Mesenchymal stem cell (in vitro differentiated cells and primary cell): ENCODE measurements around the gene PDE12.

ENCODE experiments used
- DNase-seq: peaks from one replicate; pipeline ENCODE4 v3.0.0-alpha.2; 2013
- H2AFZ ChIP-seq: one replicate; pipeline ENCODE4 v1.6.1; 2013; ENCODE audit warnings: low read depth, mild to moderate bottlenecking, control low read depth, inconsistent platforms, low read length, moderate library complexity
- H2AK5ac ChIP-seq: 2 replicates; pipeline ENCODE4 v1.6.1; 2013; ENCODE audit warnings: low read length, moderate library complexity, mild to moderate bottlenecking, inconsistent platforms; ENCODE audit not compliant: severe bottlenecking
- H2BK120ac ChIP-seq: one replicate; pipeline ENCODE4 v1.6.1; 2013; ENCODE audit warnings: low read depth, mild to moderate bottlenecking, inconsistent platforms, low read length, moderate library complexity
- H2BK12ac ChIP-seq, 2 experiments: one replicate each; pipeline ENCODE4 v1.6.1; 2013; ENCODE audit warnings: inconsistent platforms in 2 of 2, low read length in 2 of 2, mild to moderate bottlenecking in 2 of 2, moderate library complexity in 2 of 2, control low read depth in 1 of 2
- H2BK15ac ChIP-seq: one replicate; pipeline ENCODE4 v1.6.1; 2013; ENCODE audit warnings: mild to moderate bottlenecking, low read depth, inconsistent platforms; ENCODE audit not compliant: poor library complexity, severe bottlenecking
- H2BK5ac ChIP-seq: 2 replicates; pipeline ENCODE4 v1.6.1; 2013; ENCODE audit warnings: low read depth, mild to moderate bottlenecking, low read length, control low read depth, inconsistent platforms; ENCODE audit not compliant: poor library complexity, severe bottlenecking
- H3K14ac ChIP-seq, 2 experiments: one replicate each; pipeline ENCODE4 v1.6.1; 2013; ENCODE audit warnings: inconsistent platforms in 2 of 2, low read length in 2 of 2, control low read depth in 1 of 2, mild to moderate bottlenecking in 1 of 2, moderate library complexity in 1 of 2
- H3K18ac ChIP-seq, 2 experiments: one replicate each; pipeline ENCODE4 v1.6.1; 2013; ENCODE audit warnings: inconsistent platforms in 2 of 2, low read length in 2 of 2, control low read depth in 1 of 2, low read depth in 1 of 2, mild to moderate bottlenecking in 1 of 2
- H3K23ac ChIP-seq, 2 experiments: one replicate each; pipeline ENCODE4 v1.6.1; 2013; ENCODE audit warnings: inconsistent platforms in 2 of 2, low read length in 2 of 2, mild to moderate bottlenecking in 2 of 2, moderate library complexity in 2 of 2, control low read depth in 1 of 2
- H3K27ac ChIP-seq: 2 replicates; pipeline ENCODE4 v1.5.1; 2013; ENCODE audit warnings: mild to moderate bottlenecking, moderate library complexity, low read length, control low read depth, inconsistent platforms; ENCODE audit not compliant: poor library complexity, severe bottlenecking
- H3K27me3 ChIP-seq, 2 experiments: 2 replicates each; pipeline versions ENCODE4 v1.6.1 to v1.7.0; 2013; ENCODE audit warnings: low read length in 2 of 2, mild to moderate bottlenecking in 2 of 2, moderate library complexity in 2 of 2, control low read depth in 1 of 2, inconsistent platforms in 1 of 2; ENCODE audit not compliant: control insufficient read depth in 1 of 2, insufficient read depth in 1 of 2
- H3K36me3 ChIP-seq, 2 experiments: 2 replicates each; pipeline versions ENCODE4 v1.6.1 to v1.7.0; 2013; ENCODE audit warnings: low read length in 2 of 2, control low read depth in 1 of 2, inconsistent platforms in 1 of 2, low read depth in 1 of 2, mild to moderate bottlenecking in 1 of 2; ENCODE audit not compliant: insufficient read depth in 2 of 2, control insufficient read depth in 1 of 2
- H3K4ac ChIP-seq, 2 experiments: one replicate each; pipeline ENCODE4 v1.6.1; 2013; ENCODE audit warnings: inconsistent platforms in 2 of 2, low read length in 2 of 2, mild to moderate bottlenecking in 2 of 2, moderate library complexity in 2 of 2, control low read depth in 1 of 2, low read depth in 1 of 2
- H3K4me1 ChIP-seq: 2 replicates; pipeline ENCODE4 v1.6.1; 2013; ENCODE audit warnings: low read depth, low read length, control low read depth; ENCODE audit not compliant: control insufficient read depth, insufficient read depth
- H3K4me2 ChIP-seq: 2 replicates; pipeline ENCODE4 v1.6.1; 2013; ENCODE audit warnings: low read length, mild to moderate bottlenecking, inconsistent platforms; ENCODE audit not compliant: poor library complexity, severe bottlenecking
- H3K4me3 ChIP-seq, 2 experiments: 2 replicates each; pipeline versions ENCODE4 v1.5.1 to v1.7.0; 2013; ENCODE audit warnings: low read length in 2 of 2, mild to moderate bottlenecking in 2 of 2, control low read depth in 1 of 2, low read depth in 1 of 2; ENCODE audit not compliant: insufficient read depth in 1 of 2
- H3K79me1 ChIP-seq: replicated peaks from 2 replicates; pipeline ENCODE4 v1.6.1; 2013; ENCODE audit warnings: mild to moderate bottlenecking, control low read depth, low read length, inconsistent platforms; ENCODE audit not compliant: poor library complexity, severe bottlenecking
- H3K9ac ChIP-seq: 2 replicates; pipeline ENCODE4 v1.7.0; 2013; ENCODE audit warnings: mild to moderate bottlenecking, low read length, moderate library complexity
- H3K9me3 ChIP-seq: 2 replicates; pipeline ENCODE4 v1.7.0; 2013; ENCODE audit warnings: mild to moderate bottlenecking, low read length; ENCODE audit not compliant: control insufficient read depth
- H4K8ac ChIP-seq: one replicate; pipeline ENCODE4 v1.6.1; 2013; ENCODE audit warnings: inconsistent platforms, mild to moderate bottlenecking, low read length, moderate library complexity
- H4K91ac ChIP-seq: one replicate; pipeline ENCODE4 v1.6.1; 2013; ENCODE audit warnings: mild to moderate bottlenecking, low read length, inconsistent platforms
- WGBS: methylation state at CpG from one replicate; pipeline ENCODE4 v1.1.7; 2013; ENCODE audit warnings: mixed read lengths; 5-methylcytosine and 5-hydroxymethylcytosine counted together

The PDE12 gene

GRCh38 chr3:57587905-57588304 lies 31.8 kb downstream of the PDE12 start:
- H2AFZ ChIP-seq, result no peak overlapping the region
- peaks cover 14% of the 10 kb centered on the region for H3K4me1 ChIP-seq
- no peaks in the 10 kb centered on the region for H3K27me3 ChIP-seq
- H3K23ac ChIP-seq, result no peak overlapping the region
- no peak overlapping the region for H4K91ac ChIP-seq
- no peak overlapping the region for H2BK12ac ChIP-seq
- no peak overlapping the region for H2BK15ac ChIP-seq
- no peak overlapping the region for H3K18ac ChIP-seq
- H4K8ac ChIP-seq, result no peak overlapping the region
- H3K9ac ChIP-seq, result peak overlapping the region; percentile 11
- no peaks in the 10 kb centered on the region for H3K9me3 ChIP-seq
- no peak overlapping the region for H2BK5ac ChIP-seq
- H3K79me1 ChIP-seq, result no peaks in the 10 kb centered on the region
- 97% methylated on average over 1 of the region's 2 CpGs for WGBS
- H3K14ac ChIP-seq, result no peak overlapping the region
- no peak overlapping the region for H2AK5ac ChIP-seq
- no peak overlapping the region for H3K4ac ChIP-seq
- no peak overlapping the region for H3K4me3 ChIP-seq
- H3K4me2 ChIP-seq, result no peak overlapping the region
- no peak for DNase-seq
- no peak overlapping the region for H3K27ac ChIP-seq
- H3K36me3 ChIP-seq, result peaks cover 25 to 46% of the 10 kb centered on the region in 2 experiments
- H2BK120ac ChIP-seq, result no peak overlapping the region

GRCh38 chr3:57592306-57592705 lies 36.2 kb downstream of the PDE12 start:
- Histone ChIP-seq H3K9ac (peak overlapping the region; percentile 100), H3K27me3 (no peaks in the 10 kb centered on the region), H3K27ac (no peak overlapping the region), H2BK120ac (no peak overlapping the region), H4K91ac (no peak overlapping the region), H3K9me3 (no peaks in the 10 kb centered on the region), H2BK12ac (no peak overlapping the region), H2BK15ac (no peak overlapping the region), H2BK5ac (no peak overlapping the region), H3K4me1 (peaks cover 14% of the 10 kb centered on the region), H3K36me3 (peaks cover 22 to 39% of the 10 kb centered on the region in 2 experiments), H3K14ac (no peak overlapping the region), H3K4ac (no peak overlapping the region), H3K23ac (no peak overlapping the region), H2AK5ac (no peak overlapping the region), H3K4me2 (peak overlapping the region; percentile 11), H4K8ac (no peak overlapping the region), H2AFZ (no peak overlapping the region), H3K18ac (no peak overlapping the region), H3K4me3 (peak overlapping the region in 1 of 2 experiments; percentile 99), H3K79me1 (no peaks in the 10 kb centered on the region)
- no peak for DNase-seq
- 81% methylated on average over 6 of the region's 6 CpGs for WGBS

- Histone ChIP-seq H3K18ac (no peak overlapping the region), H2AFZ (no peak overlapping the region), H3K27me3 (no peaks in the 10 kb centered on the region), H3K4me3 (peak overlapping the region in 1 of 2 experiments; percentile 99), H2BK120ac (no peak overlapping the region), H3K23ac (no peak overlapping the region), H3K27ac (no peak overlapping the region), H3K4ac (no peak overlapping the region), H4K8ac (no peak overlapping the region), H2BK15ac (no peak overlapping the region), H3K4me1 (peaks cover 13% of the 10 kb centered on the region), H2BK12ac (no peak overlapping the region), H3K9me3 (no peaks in the 10 kb centered on the region), H2AK5ac (no peak overlapping the region), H2BK5ac (no peak overlapping the region), H3K4me2 (peak overlapping the region; percentile 62), H3K36me3 (peaks cover 15 to 30% of the 10 kb centered on the region in 2 experiments), H3K14ac (no peak overlapping the region), H4K91ac (no peak overlapping the region), H3K79me1 (no peaks in the 10 kb centered on the region), H3K9ac (peak overlapping the region; percentile 100)
- DNase-seq, result peak; percentile 6
- WGBS, result 89% methylated on average over 3 of the region's 4 CpGs
These were observed 38.1 kb downstream of the PDE12 start for GRCh38 chr3:57594144-57594543.

GRCh38 chr3:57594576-57594975 lies 38.5 kb downstream of the PDE12 start:
- Histone ChIP-seq H2BK5ac (no peak overlapping the region), H2AFZ (no peak overlapping the region), H4K91ac (no peak overlapping the region), H3K9ac (peak overlapping the region; percentile 100), H3K4me3 (peak overlapping the region in 1 of 2 experiments; percentile 99), H2BK120ac (no peak overlapping the region), H3K9me3 (no peaks in the 10 kb centered on the region), H3K4ac (no peak overlapping the region), H3K14ac (no peak overlapping the region), H3K4me2 (peak overlapping the region; percentile 27), H3K27me3 (no peaks in the 10 kb centered on the region), H3K23ac (no peak overlapping the region), H3K79me1 (no peaks in the 10 kb centered on the region), H3K27ac (no peak overlapping the region), H4K8ac (no peak overlapping the region), H2AK5ac (no peak overlapping the region), H3K18ac (no peak overlapping the region), H2BK12ac (no peak overlapping the region), H3K4me1 (peaks cover 12% of the 10 kb centered on the region), H3K36me3 (peaks cover 11 to 28% of the 10 kb centered on the region in 2 experiments), H2BK15ac (no peak overlapping the region)
- 93% methylated on average over 2 of the region's 5 CpGs for WGBS
- DNase-seq, result peak; percentile 2
